Measurements from ENCODE around the gene EFHD2. TPM values are rescaled to one million over a fixed set of nuclear protein-coding genes. Genes with fewer than 3 reads are reported as not detected.

Gene EFHD2
- total and polyA plus RNA-seq, 2 of the 8 experiments (the other 6 are each of a cell fraction or from before 2014, with no cell fraction given) = 24.4 to 25.1 TPM

DNA sequence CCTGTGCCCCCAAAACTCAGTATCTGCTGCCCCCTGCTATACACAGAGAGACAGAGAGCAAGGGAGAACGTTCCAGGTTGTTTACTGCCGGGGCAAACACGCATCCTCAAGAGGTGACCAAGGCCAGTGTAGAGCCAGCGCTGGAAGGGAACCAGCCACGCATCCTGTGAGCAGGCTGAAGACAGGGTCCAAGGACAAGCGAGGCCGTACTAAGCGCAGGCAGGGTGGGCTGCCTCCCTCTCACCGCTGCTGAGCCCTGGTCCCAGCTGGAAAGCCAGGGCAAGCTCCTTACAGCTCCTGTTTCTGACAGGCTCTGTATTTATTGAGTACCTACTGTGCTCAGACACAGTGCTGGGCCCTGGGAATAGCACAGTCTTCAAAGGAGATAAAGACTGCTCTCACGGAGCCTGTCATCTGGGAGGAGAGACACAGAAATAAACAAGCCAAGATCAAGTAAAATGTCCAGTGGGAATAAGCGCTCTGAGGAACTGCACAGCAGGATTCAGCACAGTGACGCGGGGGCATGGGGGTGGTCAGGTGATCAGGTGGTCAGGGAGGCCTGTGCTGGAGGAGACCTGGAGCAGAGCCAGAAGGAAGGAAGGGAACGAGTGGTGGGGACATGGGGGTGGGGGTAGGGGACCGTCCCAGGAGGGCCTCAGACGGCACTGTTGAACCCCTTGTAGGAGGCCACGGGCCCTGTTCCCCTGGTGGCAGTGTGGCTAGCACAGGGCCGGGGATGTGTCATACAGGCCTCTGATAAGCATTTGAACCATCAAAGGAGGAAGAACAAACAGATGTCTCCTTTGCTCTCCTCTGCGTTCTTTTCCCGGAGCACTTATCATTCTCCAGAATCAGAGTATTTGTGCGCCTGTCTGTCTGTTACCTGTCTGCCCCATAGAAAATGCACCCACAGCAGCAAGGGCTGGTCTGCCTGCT lies 37.8 kb upstream of the EFHD2 start:
- H2BK15ac ChIP-seq (ENCODE audit: low read length) = no peak overlapping the region
- H3K9me3 ChIP-seq (ENCODE audit: insufficient read depth in 2 of 2, low read depth in 1 of 2, low read length in 1 of 2) = no peaks in the 10 kb centered on the region
- H3K4me1 ChIP-seq (replicated peaks in 1 of 4; ENCODE audit: control insufficient read depth in 3 of 4, insufficient read depth in 4 of 4, low read length in 3 of 4) = no peaks in the 10 kb centered on the region; a peak in 2 of 7 replicates
- no peak overlapping the region for H3K9ac ChIP-seq (replicated peaks in 1 of 4; ENCODE audit: extremely low read depth in 1 of 4, low read depth in 3 of 4, low read length in 3 of 4)
- H3K36me3 ChIP-seq (ENCODE audit: control insufficient read depth in 2 of 4, insufficient read depth in 4 of 4, low read length in 3 of 4) = no peaks in the 10 kb centered on the region
- H3K79me1 ChIP-seq (ENCODE audit: low read depth, low read length) = no peaks in the 10 kb centered on the region
- no peak overlapping the region for H3K56ac ChIP-seq (replicated peaks; ENCODE audit: insufficient read length, low read depth, low read length)
- no peaks in the 10 kb centered on the region for H4K20me1 ChIP-seq (replicated peaks in 1 of 2; ENCODE audit: control insufficient read depth in 1 of 2, insufficient read depth in 2 of 2, low read length in 2 of 2)
- no peak overlapping the region for H2BK120ac ChIP-seq (replicated peaks; ENCODE audit: low read depth, low read length)
- no peak overlapping the region; the same call in 1 of the 2 replicates for H2BK12ac ChIP-seq (ENCODE audit: low read depth, low read length)
- no peak overlapping the region for H3K23ac ChIP-seq (ENCODE audit: insufficient read length)
- no peaks in the 10 kb centered on the region for H3K79me2 ChIP-seq (ENCODE audit: control insufficient read depth in 1 of 2, insufficient read depth in 2 of 2, low read length in 2 of 2)
- peak overlapping the region; percentile 11; the same call in 1 of the 2 replicates for H2AFZ ChIP-seq (ENCODE audit: low read length)
- DNase-seq (ENCODE audit: low read depth in 1 of 2, low spot score in 2 of 2) = no peak
- FAIRE-seq = no peak
- no peak overlapping the region for H2BK20ac ChIP-seq (ENCODE audit: low read length)
- no peak overlapping the region for H3K4ac ChIP-seq (replicated peaks; ENCODE audit: insufficient read length, low read depth, low read length)
- H3K27ac ChIP-seq (ENCODE audit: low read depth, low read length) = no peak overlapping the region
- ChIA-PET CTCF (ENCODE audit: partially characterized antibody) (interaction anchor here (1.0 kb wide), 1 partner anchor 60 kb away, joined by 3 read pairs; no protein-coding TSS in a partner anchor), POLR2A (ENCODE audit: partially characterized antibody) (no interaction called here)
- peak overlapping the region; percentile 24; the same call in 1 of the 2 replicates for H3K18ac ChIP-seq (ENCODE audit: extremely low read depth, low read length)
- no peak overlapping the region for H3K14ac ChIP-seq (ENCODE audit: insufficient read length)
- no peak overlapping the region for H3K4me3 ChIP-seq (ENCODE audit: extremely low read depth in 1 of 4, insufficient read depth in 2 of 4, low read depth in 3 of 4, low read length in 4 of 4)
- H4K91ac ChIP-seq (replicated peaks; ENCODE audit: insufficient read length, low read length) = no peak overlapping the region
- H2AK5ac ChIP-seq (ENCODE audit: low read depth, low read length) = no peak overlapping the region
- no peak overlapping the region for H2BK5ac ChIP-seq (ENCODE audit: low read depth, low read length)
- no peak overlapping the region for H4K8ac ChIP-seq (ENCODE audit: extremely low read depth, insufficient read depth, low read length)
- H3K4me2 ChIP-seq (ENCODE audit: insufficient read depth in 1 of 2, low read depth in 2 of 2, low read length in 2 of 2) = no peak overlapping the region
- no peaks in the 10 kb centered on the region for H3K23me2 ChIP-seq (ENCODE audit: low read depth, low read length)
- WGBS, 2 experiments (ENCODE audit: extremely low coverage in 1 of 2, insufficient coverage in 1 of 2, insufficient read length in 1 of 2, insufficient replicate concordance in 2 of 2, low coverage in 1 of 2, low lambda C conversion rate in 2 of 2, missing lambda C conversion rate in 1 of 2) = 91% methylated on average over 18 of the region's 21 CpGs; no CpG with 5 or more reads in 1 of the 2 experiments
- H4K5ac ChIP-seq (ENCODE audit: insufficient read length, low read depth, low read length) = no peak overlapping the region
- H3K27me3 ChIP-seq (replicated peaks in 1 of 4; ENCODE audit: control insufficient read depth in 3 of 4, extremely low read depth in 1 of 4, insufficient read depth in 3 of 4, low read length in 3 of 4) = no peaks in the 10 kb centered on the region
- TF ChIP-seq NANOG (IDR thresholded peaks at IDR 0.05; ENCODE audit: insufficient read depth, low read depth, low read length, poor library complexity, severe bottlenecking) = no peak
- TF ChIP-seq EP300 (IDR thresholded peaks at IDR 0.05; ENCODE audit: borderline replicate concordance in 1 of 2, low read depth in 2 of 2, low read length in 2 of 2) = no peak
- TF ChIP-seq BCL11A (IDR thresholded peaks at IDR 0.05; ENCODE audit: low read depth in 2 of 2, low read length in 2 of 2) = no peak
- no peak for TF ChIP-seq KDM5A (IDR thresholded peaks at IDR 0.05; ENCODE audit: low read length)
- TF ChIP-seq, protein P1, sequence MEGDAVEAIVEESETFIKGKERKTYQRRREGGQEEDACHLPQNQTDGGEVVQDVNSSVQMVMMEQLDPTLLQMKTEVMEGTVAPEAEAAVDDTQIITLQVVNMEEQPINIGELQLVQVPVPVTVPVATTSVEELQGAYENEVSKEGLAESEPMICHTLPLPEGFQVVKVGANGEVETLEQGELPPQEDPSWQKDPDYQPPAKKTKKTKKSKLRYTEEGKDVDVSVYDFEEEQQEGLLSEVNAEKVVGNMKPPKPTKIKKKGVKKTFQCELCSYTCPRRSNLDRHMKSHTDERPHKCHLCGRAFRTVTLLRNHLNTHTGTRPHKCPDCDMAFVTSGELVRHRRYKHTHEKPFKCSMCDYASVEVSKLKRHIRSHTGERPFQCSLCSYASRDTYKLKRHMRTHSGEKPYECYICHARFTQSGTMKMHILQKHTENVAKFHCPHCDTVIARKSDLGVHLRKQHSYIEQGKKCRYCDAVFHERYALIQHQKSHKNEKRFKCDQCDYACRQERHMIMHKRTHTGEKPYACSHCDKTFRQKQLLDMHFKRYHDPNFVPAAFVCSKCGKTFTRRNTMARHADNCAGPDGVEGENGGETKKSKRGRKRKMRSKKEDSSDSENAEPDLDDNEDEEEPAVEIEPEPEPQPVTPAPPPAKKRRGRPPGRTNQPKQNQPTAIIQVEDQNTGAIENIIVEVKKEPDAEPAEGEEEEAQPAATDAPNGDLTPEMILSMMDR (IDR thresholded peaks at IDR 0.05; ENCODE audit: control extremely low read depth in 1 of 3, insufficient read depth in 1 of 3, low read depth in 1 of 3, low read length in 3 of 3) = no peak
- TF ChIP-seq, protein P2, sequence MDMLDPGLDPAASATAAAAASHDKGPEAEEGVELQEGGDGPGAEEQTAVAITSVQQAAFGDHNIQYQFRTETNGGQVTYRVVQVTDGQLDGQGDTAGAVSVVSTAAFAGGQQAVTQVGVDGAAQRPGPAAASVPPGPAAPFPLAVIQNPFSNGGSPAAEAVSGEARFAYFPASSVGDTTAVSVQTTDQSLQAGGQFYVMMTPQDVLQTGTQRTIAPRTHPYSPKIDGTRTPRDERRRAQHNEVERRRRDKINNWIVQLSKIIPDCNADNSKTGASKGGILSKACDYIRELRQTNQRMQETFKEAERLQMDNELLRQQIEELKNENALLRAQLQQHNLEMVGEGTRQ (IDR thresholded peaks at IDR 0.05; ENCODE audit: low read length) = no peak
- TF ChIP-seq ASH2L (IDR thresholded peaks at IDR 0.05; ENCODE audit: low read length) = no peak

Measured in H1 (cell line).